Sigmoid colon (tissue), 4 donors: ENCODE results near the gene SELE.

ENCODE experiments used
- CTCF ChIP-seq, 4 experiments: fragments of 450-650 bp in 3 of 4; fragments of 200-600 bp in 1 of 4; IDR thresholded peaks; one replicate each; pipeline ENCODE4 v1.5.1; 2016 to 2019; ENCODE audit warnings: antibody characterized with exemption in 4 of 4, mild to moderate bottlenecking in 3 of 4, moderate library complexity in 2 of 4
- EP300 ChIP-seq, 4 donors: sonication (generic); formaldehyde crosslinking; IDR thresholded peaks; one replicate each; pipeline ENCODE4 v1.6.1; 2017; ENCODE audit warnings: antibody characterized with exemption in 4 of 4
- POLR2A ChIP-seq, 2 donors: fragments of 450-650 bp; IDR thresholded peaks; one replicate each; pipeline ENCODE4 v1.6.1; 2016; ENCODE audit warnings: antibody characterized with exemption in 2 of 2, mild to moderate bottlenecking in 2 of 2, moderate library complexity in 2 of 2
- POLR2AphosphoS5 ChIP-seq, 4 donors: sonication (generic); formaldehyde crosslinking; IDR thresholded peaks; one replicate each; pipeline ENCODE4 v1.6.1; 2017; ENCODE audit warnings: antibody characterized with exemption in 4 of 4

GRCh38 chr1:169697755-169698154 is 36.1 kb downstream of the SELE start:
- TF ChIP-seq CTCF (IDR thresholded peaks at IDR 0.05), result no peak
- TF ChIP-seq POLR2A (IDR thresholded peaks at IDR 0.05), result no peak
- no peak for TF ChIP-seq EP300 (IDR thresholded peaks at IDR 0.05)
- no peak for TF ChIP-seq POLR2AphosphoS5 (IDR thresholded peaks at IDR 0.05)
